ENCODE results near the gene PGAM1.
"Not testable (repeated sequence)": the region's sequence is repeated elsewhere in the genome, so short reads cannot be mapped to it uniquely, and the experiment has no call there.

PGAM1 gene

GRCh38 chr10:97411406-97411805 is 14.6 kb upstream of the PGAM1 start:
- H3K4me3 ChIP-seq (ENCODE audit: insufficient read depth, low read length, poor library complexity, severe bottlenecking), result no peak overlapping the region
- no peaks in the 10 kb centered on the region for H3F3A ChIP-seq (ENCODE audit: insufficient read depth)
- no peaks in the 10 kb centered on the region for H3K27me3 ChIP-seq (ENCODE audit: low read length)
- H3K79me2 ChIP-seq (ENCODE audit: insufficient read depth, low read length), result no peaks in the 10 kb centered on the region
- H3K4me2 ChIP-seq (ENCODE audit: low read depth, low read length, poor library complexity, severe bottlenecking), result no peak overlapping the region
- TF ChIP-seq, protein P1, sequence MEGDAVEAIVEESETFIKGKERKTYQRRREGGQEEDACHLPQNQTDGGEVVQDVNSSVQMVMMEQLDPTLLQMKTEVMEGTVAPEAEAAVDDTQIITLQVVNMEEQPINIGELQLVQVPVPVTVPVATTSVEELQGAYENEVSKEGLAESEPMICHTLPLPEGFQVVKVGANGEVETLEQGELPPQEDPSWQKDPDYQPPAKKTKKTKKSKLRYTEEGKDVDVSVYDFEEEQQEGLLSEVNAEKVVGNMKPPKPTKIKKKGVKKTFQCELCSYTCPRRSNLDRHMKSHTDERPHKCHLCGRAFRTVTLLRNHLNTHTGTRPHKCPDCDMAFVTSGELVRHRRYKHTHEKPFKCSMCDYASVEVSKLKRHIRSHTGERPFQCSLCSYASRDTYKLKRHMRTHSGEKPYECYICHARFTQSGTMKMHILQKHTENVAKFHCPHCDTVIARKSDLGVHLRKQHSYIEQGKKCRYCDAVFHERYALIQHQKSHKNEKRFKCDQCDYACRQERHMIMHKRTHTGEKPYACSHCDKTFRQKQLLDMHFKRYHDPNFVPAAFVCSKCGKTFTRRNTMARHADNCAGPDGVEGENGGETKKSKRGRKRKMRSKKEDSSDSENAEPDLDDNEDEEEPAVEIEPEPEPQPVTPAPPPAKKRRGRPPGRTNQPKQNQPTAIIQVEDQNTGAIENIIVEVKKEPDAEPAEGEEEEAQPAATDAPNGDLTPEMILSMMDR (IDR thresholded peaks at IDR 0.05; ENCODE audit: insufficient read depth, low read length, poor library complexity, severe bottlenecking), result no peak
- TF ChIP-seq EZH2phosphoT487 (conservative IDR thresholded peaks at IDR 0.05; ENCODE audit: low read length), result no peak
- H4K20me1 ChIP-seq (ENCODE audit: low read depth, low read length), result no peaks in the 10 kb centered on the region
- H3K9ac ChIP-seq (ENCODE audit: low read length), result no peak overlapping the region
- no peaks in the 10 kb centered on the region for H3K36me3 ChIP-seq (ENCODE audit: low read length)
- no peak overlapping the region for H2AFZ ChIP-seq (ENCODE audit: low read depth, low read length, severe bottlenecking)
- H3K27ac ChIP-seq (ENCODE audit: low read depth, low read length), result no peak overlapping the region
- no peaks in the 10 kb centered on the region for H3K9me3 ChIP-seq (ENCODE audit: insufficient read depth, low read length)
- no peaks in the 10 kb centered on the region for H3K9me2 ChIP-seq (replicated peaks; ENCODE audit: insufficient read depth, low read length)

DNA sequence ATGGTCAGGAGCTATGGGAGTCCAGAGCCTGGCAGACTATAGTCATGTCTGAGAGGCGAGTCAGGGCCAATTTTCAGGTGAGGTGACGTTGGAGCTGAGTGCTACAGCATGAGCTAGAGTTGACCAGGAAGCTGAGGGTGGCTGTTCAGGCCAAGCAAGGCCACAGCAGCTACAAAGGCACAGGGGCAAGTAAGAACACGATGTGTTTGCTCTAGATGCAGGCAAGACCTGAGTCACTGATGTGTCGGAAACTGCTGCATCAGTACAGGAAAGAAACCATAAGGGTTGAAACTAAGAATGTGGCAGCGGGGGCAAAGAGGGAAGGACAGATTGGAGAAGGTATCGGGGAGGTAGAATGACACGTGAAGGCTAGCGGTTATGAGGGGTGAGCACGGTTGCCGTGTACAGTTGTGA is 13.1 kb upstream of the PGAM1 start:
- Histone ChIP-seq H3K9ac (ENCODE audit: low read length) (no peak overlapping the region), H3K79me2 (ENCODE audit: insufficient read depth, low read length) (no peaks in the 10 kb centered on the region)
- no peak for TF ChIP-seq EZH2phosphoT487 (conservative IDR thresholded peaks at IDR 0.05; ENCODE audit: low read length)
- TF ChIP-seq, protein P1 (IDR thresholded peaks at IDR 0.05; ENCODE audit: insufficient read depth, low read length, poor library complexity, severe bottlenecking), result no peak

DNA sequence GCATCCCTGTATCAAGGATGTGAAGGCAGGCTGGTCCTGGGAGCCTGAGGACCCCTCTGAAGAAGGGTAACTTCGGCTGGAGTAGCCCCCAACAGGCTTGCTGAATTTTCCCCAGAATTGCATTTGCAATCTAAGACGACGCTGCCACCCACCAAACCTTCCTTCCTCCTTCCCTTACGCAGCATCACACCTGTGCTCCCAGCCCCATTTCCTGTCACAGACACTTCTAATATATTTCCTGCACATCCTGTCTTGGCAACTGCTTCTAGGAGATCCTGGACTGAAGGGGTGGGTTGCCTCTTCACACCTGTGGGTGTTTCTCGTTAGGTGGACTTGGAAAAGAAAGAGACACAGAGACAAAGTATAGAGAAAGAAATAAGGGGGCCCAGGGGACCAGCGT is 9.4 kb upstream of the PGAM1 start:
- no peak overlapping the region for H2AFZ ChIP-seq (ENCODE audit: low read depth, low read length, severe bottlenecking)
- H3K9ac ChIP-seq (ENCODE audit: low read length), result no peak overlapping the region
- no peak overlapping the region for H3K4me3 ChIP-seq (ENCODE audit: insufficient read depth, low read length, poor library complexity, severe bottlenecking)
- H3K9me3 ChIP-seq (ENCODE audit: insufficient read depth, low read length), result no peaks in the 10 kb centered on the region
- no peaks in the 10 kb centered on the region for H3K79me2 ChIP-seq (ENCODE audit: insufficient read depth, low read length)
- H4K20me1 ChIP-seq (ENCODE audit: low read depth, low read length), result no peaks in the 10 kb centered on the region
- no peaks in the 10 kb centered on the region for H3K9me2 ChIP-seq (replicated peaks; ENCODE audit: insufficient read depth, low read length)
- H3K27ac ChIP-seq (ENCODE audit: low read depth, low read length), result no peak overlapping the region
- no peaks in the 10 kb centered on the region for H3F3A ChIP-seq (ENCODE audit: insufficient read depth)
- no peaks in the 10 kb centered on the region for H3K36me3 ChIP-seq (ENCODE audit: low read length)
- H3K4me2 ChIP-seq (ENCODE audit: low read depth, low read length, poor library complexity, severe bottlenecking), result no peak overlapping the region
- no peak for TF ChIP-seq EZH2phosphoT487 (conservative IDR thresholded peaks at IDR 0.05; ENCODE audit: low read length)
- TF ChIP-seq, protein P1 (IDR thresholded peaks at IDR 0.05; ENCODE audit: insufficient read depth, low read length, poor library complexity, severe bottlenecking), result no peak
- no peaks in the 10 kb centered on the region for H3K27me3 ChIP-seq (ENCODE audit: low read length)

More for the DNA sequence above, 13.1 kb upstream of the PGAM1 start:
- Histone ChIP-seq H3K9me2 (replicated peaks; ENCODE audit: insufficient read depth, low read length) (no peaks in the 10 kb centered on the region), H3K4me3 (ENCODE audit: insufficient read depth, low read length, poor library complexity, severe bottlenecking) (no peak overlapping the region), H3K4me2 (ENCODE audit: low read depth, low read length, poor library complexity, severe bottlenecking) (no peak overlapping the region), H3K27me3 (ENCODE audit: low read length) (no peaks in the 10 kb centered on the region), H3K36me3 (ENCODE audit: low read length) (no peaks in the 10 kb centered on the region), H3K9me3 (ENCODE audit: insufficient read depth, low read length) (no peaks in the 10 kb centered on the region), H4K20me1 (ENCODE audit: low read depth, low read length) (no peaks in the 10 kb centered on the region), H3K27ac (ENCODE audit: low read depth, low read length) (no peak overlapping the region), H3F3A (ENCODE audit: insufficient read depth) (no peaks in the 10 kb centered on the region), H2AFZ (ENCODE audit: low read depth, low read length, severe bottlenecking) (no peak overlapping the region)

DNA sequence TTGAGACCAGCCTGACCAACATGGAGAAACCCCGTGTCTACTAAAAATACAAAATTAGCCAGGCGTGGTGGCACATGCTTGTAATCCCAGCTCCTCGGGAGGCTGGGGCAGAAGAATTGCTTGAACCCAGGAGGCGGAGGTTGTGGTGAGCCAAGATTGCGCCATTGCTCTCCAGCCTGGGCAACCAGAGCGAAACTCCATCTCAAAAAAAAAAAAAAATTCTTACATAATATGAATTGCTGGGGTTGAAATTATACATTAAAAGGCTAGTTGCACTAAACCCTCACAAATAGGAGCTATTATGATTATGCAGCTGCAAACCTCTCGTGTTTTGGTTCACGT is 2.3 kb upstream of the PGAM1 start:
- not testable (repeated sequence) for H3K27me3 ChIP-seq (ENCODE audit: low read length); H3K9me3 ChIP-seq (ENCODE audit: insufficient read depth, low read length); H4K20me1 ChIP-seq (ENCODE audit: low read depth, low read length); H3K4me3 ChIP-seq (ENCODE audit: insufficient read depth, low read length, poor library complexity, severe bottlenecking); H3K4me2 ChIP-seq (ENCODE audit: low read depth, low read length, poor library complexity, severe bottlenecking); H3K9me2 ChIP-seq (replicated peaks; ENCODE audit: insufficient read depth, low read length); H3F3A ChIP-seq (ENCODE audit: insufficient read depth); H3K36me3 ChIP-seq (ENCODE audit: low read length); H2AFZ ChIP-seq (ENCODE audit: low read depth, low read length, severe bottlenecking); H3K27ac ChIP-seq (ENCODE audit: low read depth, low read length)
- Histone ChIP-seq H3K9ac (ENCODE audit: low read length) (0 out of 2 replicates have a peak overlapping the region, but pooled peaks have one; percentile 77), H3K79me2 (ENCODE audit: insufficient read depth, low read length) (peaks cover 26% of the 10 kb centered on the region)

Data from SU-DHL-6 (cell line).